Activated CD8-positive, alpha-beta memory T cell treated with anti-CD3 and anti-CD28 coated beads, Interleukin-2, amount 10 ng/mL, durations not matched to agents 7 days and 5 days (primary cell): ENCODE measurements around the gene BNIP3. TPM values are rescaled to one million over a fixed set of nuclear protein-coding genes. Genes with fewer than 3 reads are reported as not detected.
A peak's percentile ranks its signal among the peaks of the same experiment; 100 is the strongest.

Experiments used
- ATAC-seq: fragments of 150-1000 bp; cut with Tn5 transposase; one replicate; pipeline ENCODE4 v1.10.0; 2021; ENCODE audit warnings: moderate library complexity
- CTCF ChIA-PET: fragments of 350-600 bp; sonication (Branson Sonifier 250); formaldehyde crosslinking; loops from one replicate; lab custom pipeline; 2021; ENCODE audit warnings: antibody characterized with exemption; lab: Charles Lee
- DNase-seq: peaks from one replicate; pipeline ENCODE4 v3.0.0-alpha.2; 2020
- H3K27ac Mint-ChIP-seq: one replicate; pipeline ENCODE4 v1.8.0; 2021; ENCODE audit warnings: mild to moderate bottlenecking, mixed read lengths
- H3K27me3 Mint-ChIP-seq: one replicate; pipeline ENCODE4 v1.8.0; 2021; ENCODE audit warnings: mixed read lengths
- H3K36me3 Mint-ChIP-seq: one replicate; pipeline ENCODE4 v1.8.0; 2021; ENCODE audit warnings: mild to moderate bottlenecking, mixed read lengths
- H3K4me1 Mint-ChIP-seq: one replicate; pipeline ENCODE4 v1.8.0; 2021; ENCODE audit warnings: mixed read lengths
- H3K4me3 Mint-ChIP-seq: one replicate; pipeline ENCODE4 v1.8.0; 2021; ENCODE audit warnings: mild to moderate bottlenecking, moderate library complexity, mixed read lengths
- H3K9me3 Mint-ChIP-seq: one replicate; pipeline ENCODE4 v1.8.0; 2022; ENCODE audit warnings: low read depth, mixed read lengths
- total RNA-seq, 2 experiments: library from RNA; stranded (reverse); gene quantifications; one replicate each; pipeline ENCODE4 v1.2.3, GENCODE V29; 2021

BNIP3 gene
- total RNA-seq, 2 experiments from 2014 or later = 21.9 to 39.2 TPM

GRCh38 chr10:131936736-131937135 lies 45.0 kb downstream of the BNIP3 start:
- ATAC-seq = no peak
- CTCF ChIA-PET = interaction anchor here (0.6 kb wide), 1 partner anchor 86 kb away, joined by 3 read pairs; no protein-coding TSS in a partner anchor

DNA sequence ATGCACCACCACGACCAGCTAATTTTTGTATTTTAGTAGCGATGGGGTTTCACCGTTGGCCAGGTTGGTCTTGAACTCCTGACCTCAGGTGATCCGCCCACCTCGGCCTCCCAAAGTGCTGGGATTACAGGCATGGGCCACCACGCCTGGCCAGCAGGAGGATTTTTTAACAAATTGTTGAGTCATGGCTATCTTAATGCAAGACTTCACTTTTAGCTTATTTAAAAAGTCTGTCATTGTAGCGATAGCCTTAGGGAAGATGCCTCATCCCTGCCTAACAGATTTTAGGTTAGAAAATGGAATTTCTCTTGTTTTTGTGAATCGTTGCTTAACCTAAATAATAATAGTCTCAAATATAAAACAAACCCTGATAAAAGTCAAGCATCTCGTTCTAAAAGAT lies 45.4 kb downstream of the BNIP3 start:
- H3K27me3 Mint-ChIP-seq = no peaks in the 10 kb centered on the region
- H3K4me1 Mint-ChIP-seq = peaks cover 23% of the 10 kb centered on the region
- CTCF ChIA-PET = no interaction called here
- no peak for DNase-seq
- no peak overlapping the region for H3K27ac Mint-ChIP-seq
- no peak overlapping the region for H3K4me3 Mint-ChIP-seq
- ATAC-seq = no peak
- H3K9me3 Mint-ChIP-seq = no peaks in the 10 kb centered on the region
- peaks cover 19% of the 10 kb centered on the region for H3K36me3 Mint-ChIP-seq

More at GRCh38 chr10:131936736-131937135, 45.0 kb downstream of the BNIP3 start:
- Mint-ChIP-seq H3K27me3 (no peaks in the 10 kb centered on the region), H3K4me1 (peaks cover 19% of the 10 kb centered on the region), H3K36me3 (peaks cover 21% of the 10 kb centered on the region), H3K27ac (no peak overlapping the region), H3K9me3 (no peaks in the 10 kb centered on the region), H3K4me3 (no peak overlapping the region)
- DNase-seq = no peak

DNA sequence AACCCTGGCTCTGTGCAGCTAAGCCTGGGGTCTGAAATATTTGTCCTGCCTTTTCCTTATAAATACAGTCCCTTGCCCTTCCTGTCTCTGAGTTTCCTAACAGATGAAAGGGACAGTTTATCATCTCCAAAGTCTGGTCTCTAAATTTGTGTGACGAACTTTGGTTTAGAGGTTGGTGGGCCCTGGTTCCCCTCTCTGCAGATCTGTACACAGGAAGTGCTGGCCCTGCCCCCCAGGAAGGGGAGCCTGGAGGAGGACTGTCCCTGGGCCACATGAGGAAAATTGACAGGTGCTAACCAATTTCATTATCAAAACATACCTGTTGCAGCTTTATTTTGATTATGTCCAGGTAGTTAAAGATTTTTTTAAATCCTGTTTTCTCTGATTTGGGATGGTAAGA lies 46.5 kb downstream of the BNIP3 start:
- CTCF ChIA-PET = interaction anchor here (1.1 kb wide), 1 partner anchor 36 kb away, joined by 4 read pairs; no protein-coding TSS in a partner anchor
- no peak for ATAC-seq
- no peak for DNase-seq
- H3K4me3 Mint-ChIP-seq = no peak overlapping the region
- H3K27me3 Mint-ChIP-seq = no peaks in the 10 kb centered on the region
- peaks cover 12% of the 10 kb centered on the region for H3K36me3 Mint-ChIP-seq
- peaks cover 32% of the 10 kb centered on the region for H3K4me1 Mint-ChIP-seq
- H3K27ac Mint-ChIP-seq = peak overlapping the region; percentile 46
- H3K9me3 Mint-ChIP-seq = no peaks in the 10 kb centered on the region

GRCh38 chr10:131934769-131935168 lies 47.0 kb downstream of the BNIP3 start:
- H3K36me3 Mint-ChIP-seq = peaks cover 11% of the 10 kb centered on the region
- H3K4me3 Mint-ChIP-seq = no peak overlapping the region
- H3K27me3 Mint-ChIP-seq = no peaks in the 10 kb centered on the region
- DNase-seq (no peak), ATAC-seq (no peak)
- H3K27ac Mint-ChIP-seq = peak overlapping the region; percentile 46
- CTCF ChIA-PET = interaction anchor here (1.1 kb wide), 1 partner anchor 35 kb away, joined by 4 read pairs; no protein-coding TSS in a partner anchor
- peaks cover 37% of the 10 kb centered on the region for H3K4me1 Mint-ChIP-seq
- no peaks in the 10 kb centered on the region for H3K9me3 Mint-ChIP-seq

- H3K27ac Mint-ChIP-seq = no peak overlapping the region
- no peaks in the 10 kb centered on the region for H3K27me3 Mint-ChIP-seq
- ATAC-seq (no peak), DNase-seq (no peak)
- H3K36me3 Mint-ChIP-seq = peaks cover 11% of the 10 kb centered on the region
- no peaks in the 10 kb centered on the region for H3K9me3 Mint-ChIP-seq
- peaks cover 47% of the 10 kb centered on the region for H3K4me1 Mint-ChIP-seq
- no peak overlapping the region for H3K4me3 Mint-ChIP-seq
- CTCF ChIA-PET = no interaction called here
These were observed 48.0 kb downstream of the BNIP3 start for GRCh38 chr10:131933696-131934086.

DNA sequence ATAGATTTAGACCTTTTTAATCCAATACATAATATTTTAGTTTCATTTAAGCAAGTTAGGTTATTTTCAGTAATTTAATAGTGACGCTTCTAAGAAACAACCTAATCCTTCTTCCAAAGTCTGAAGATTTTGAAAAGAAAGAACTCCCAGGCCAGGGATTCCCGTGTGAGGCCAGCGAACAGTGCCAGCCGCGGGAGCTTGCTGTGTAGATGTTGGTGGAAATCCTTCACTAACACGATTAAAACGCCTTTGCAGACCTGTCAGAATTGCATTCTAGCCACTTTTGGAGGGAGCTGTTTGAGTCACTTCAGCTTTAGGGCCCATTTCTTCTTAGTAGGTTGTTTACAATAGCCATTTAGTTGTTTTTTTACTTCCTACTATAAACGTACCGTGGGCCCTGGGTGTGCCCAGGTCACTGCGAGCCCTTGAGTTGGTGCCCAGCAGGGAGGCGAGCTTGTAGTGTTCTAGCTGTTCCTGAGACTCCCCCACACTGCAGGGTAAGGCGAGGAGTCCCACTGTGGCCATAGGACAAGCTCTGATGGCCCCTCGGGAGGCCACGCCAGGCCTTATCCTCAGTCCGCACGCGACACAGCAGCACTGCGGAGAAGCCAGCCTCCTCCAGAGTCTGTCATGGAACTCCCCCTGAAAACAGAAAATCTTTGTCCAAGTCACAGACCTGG lies 48.6 kb downstream of the BNIP3 start:
- Mint-ChIP-seq H3K27me3 (no peaks in the 10 kb centered on the region), H3K27ac (no peak overlapping the region), H3K9me3 (no peaks in the 10 kb centered on the region), H3K4me1 (peaks cover 52% of the 10 kb centered on the region), H3K4me3 (no peak overlapping the region), H3K36me3 (peaks cover 7% of the 10 kb centered on the region)
- ATAC-seq = no peak
- CTCF ChIA-PET = no interaction called here
- no peak for DNase-seq

DNA sequence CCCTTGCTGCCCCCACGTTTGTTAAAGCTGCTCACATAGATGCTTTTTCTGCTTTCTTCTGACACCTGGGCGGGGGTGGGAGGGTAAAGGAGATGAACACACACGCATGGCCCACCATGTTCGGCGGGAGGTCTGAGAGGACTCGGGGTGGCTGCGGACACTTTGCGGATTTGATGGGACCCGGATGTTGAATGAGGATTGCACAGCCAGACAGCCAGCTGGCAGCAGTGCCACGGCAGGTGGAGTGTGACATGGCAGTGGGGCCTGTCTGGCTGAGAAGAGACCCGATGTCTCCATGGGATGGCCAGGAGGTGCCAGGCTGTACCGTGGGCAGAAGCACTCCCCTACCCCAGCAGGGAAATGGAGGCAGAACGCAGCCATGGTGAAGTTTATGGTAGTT lies 49.7 kb downstream of the BNIP3 start:
- CTCF ChIA-PET = no interaction called here

GRCh38 chr10:131930586-131931330 lies 51.0 kb downstream of the BNIP3 start:
- Mint-ChIP-seq H3K27me3 (no peaks in the 10 kb centered on the region), H3K27ac (peak overlapping the region; percentile 1), H3K4me3 (no peak overlapping the region), H3K9me3 (no peaks in the 10 kb centered on the region), H3K36me3 (peaks cover 13% of the 10 kb centered on the region), H3K4me1 (peaks cover 68% of the 10 kb centered on the region)
- ATAC-seq (no peak), DNase-seq (no peak)
- CTCF ChIA-PET = no interaction called here

More for the DNA sequence above, 49.7 kb downstream of the BNIP3 start:
- DNase-seq (no peak), ATAC-seq (no peak)
- Mint-ChIP-seq H3K27ac (no peak overlapping the region), H3K4me1 (peaks cover 63% of the 10 kb centered on the region), H3K27me3 (no peaks in the 10 kb centered on the region), H3K9me3 (no peaks in the 10 kb centered on the region), H3K36me3 (peaks cover 7% of the 10 kb centered on the region), H3K4me3 (no peak overlapping the region)

DNA sequence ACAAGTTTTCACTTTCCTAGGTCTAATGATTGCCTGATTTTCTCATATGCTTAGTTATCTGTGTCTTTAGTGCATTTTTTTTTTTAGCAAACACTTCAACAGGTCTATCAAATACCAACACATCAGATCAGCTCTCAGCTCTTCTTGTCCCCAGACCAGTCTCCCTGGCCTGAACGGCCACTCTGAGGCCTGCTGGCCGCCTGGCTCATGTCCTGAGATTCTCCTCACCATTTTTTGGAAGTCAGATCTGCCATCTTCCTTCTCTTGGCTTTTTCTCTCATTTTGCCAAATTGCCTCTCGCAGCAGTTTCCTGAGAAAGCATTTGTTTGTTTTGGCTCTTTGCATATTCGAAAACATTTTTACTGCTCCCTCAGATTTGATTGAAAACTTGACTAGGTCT lies 51.6 kb downstream of the BNIP3 start:
- no peak overlapping the region for H3K27ac Mint-ChIP-seq
- peaks cover 1% of the 10 kb centered on the region for H3K9me3 Mint-ChIP-seq
- peaks cover 19% of the 10 kb centered on the region for H3K36me3 Mint-ChIP-seq
- DNase-seq = no peak
- no peaks in the 10 kb centered on the region for H3K27me3 Mint-ChIP-seq
- CTCF ChIA-PET = no interaction called here
- peaks cover 70% of the 10 kb centered on the region for H3K4me1 Mint-ChIP-seq
- no peak for ATAC-seq
- H3K4me3 Mint-ChIP-seq = no peak overlapping the region

DNA sequence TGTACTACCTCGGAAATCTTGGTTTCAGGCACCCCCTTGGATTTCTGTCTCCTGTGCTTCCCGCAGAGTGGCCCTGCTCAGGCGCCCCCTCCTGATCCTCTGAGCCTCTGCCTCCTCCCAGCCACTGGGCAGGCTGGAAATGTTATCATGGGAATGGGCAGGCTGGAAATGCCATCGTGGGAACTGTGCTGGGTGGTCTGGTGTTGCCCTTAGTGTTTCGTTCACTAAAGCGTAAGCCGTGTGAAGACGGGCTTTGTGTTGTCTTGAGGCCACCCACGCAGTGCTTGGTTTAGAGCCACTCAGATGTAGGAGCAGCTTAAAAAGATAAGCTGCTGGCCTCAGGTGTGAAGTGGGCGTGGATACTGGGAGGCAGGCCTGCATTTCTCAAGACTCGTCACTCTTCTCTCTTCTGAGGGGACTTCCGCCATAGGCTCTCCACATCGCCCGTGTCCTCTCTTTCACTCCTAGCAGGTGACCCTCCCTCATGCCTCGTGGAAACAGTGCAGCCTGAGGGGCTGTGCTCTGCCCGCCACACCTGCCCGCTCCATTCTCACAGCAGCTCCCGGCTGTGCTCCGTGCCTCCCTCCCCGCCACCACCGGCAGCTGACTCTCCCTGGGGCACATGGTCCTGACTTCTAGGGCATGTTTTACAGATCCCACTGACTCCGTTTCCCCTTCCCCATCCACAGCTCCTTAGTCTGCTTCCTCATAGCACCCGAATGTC lies 52.4 kb downstream of the BNIP3 start:
- H3K4me3 Mint-ChIP-seq = no peak overlapping the region
- H3K4me1 Mint-ChIP-seq = peaks cover 65% of the 10 kb centered on the region
- H3K27ac Mint-ChIP-seq = no peak overlapping the region
- no peak for ATAC-seq
- no peaks in the 10 kb centered on the region for H3K27me3 Mint-ChIP-seq
- DNase-seq = no peak
- H3K9me3 Mint-ChIP-seq = peaks cover 5% of the 10 kb centered on the region
- H3K36me3 Mint-ChIP-seq = peaks cover 23% of the 10 kb centered on the region
- CTCF ChIA-PET = interaction anchor here (1.3 kb wide), 1 partner anchor 43 kb away, joined by 3 read pairs; no protein-coding TSS in a partner anchor

DNA sequence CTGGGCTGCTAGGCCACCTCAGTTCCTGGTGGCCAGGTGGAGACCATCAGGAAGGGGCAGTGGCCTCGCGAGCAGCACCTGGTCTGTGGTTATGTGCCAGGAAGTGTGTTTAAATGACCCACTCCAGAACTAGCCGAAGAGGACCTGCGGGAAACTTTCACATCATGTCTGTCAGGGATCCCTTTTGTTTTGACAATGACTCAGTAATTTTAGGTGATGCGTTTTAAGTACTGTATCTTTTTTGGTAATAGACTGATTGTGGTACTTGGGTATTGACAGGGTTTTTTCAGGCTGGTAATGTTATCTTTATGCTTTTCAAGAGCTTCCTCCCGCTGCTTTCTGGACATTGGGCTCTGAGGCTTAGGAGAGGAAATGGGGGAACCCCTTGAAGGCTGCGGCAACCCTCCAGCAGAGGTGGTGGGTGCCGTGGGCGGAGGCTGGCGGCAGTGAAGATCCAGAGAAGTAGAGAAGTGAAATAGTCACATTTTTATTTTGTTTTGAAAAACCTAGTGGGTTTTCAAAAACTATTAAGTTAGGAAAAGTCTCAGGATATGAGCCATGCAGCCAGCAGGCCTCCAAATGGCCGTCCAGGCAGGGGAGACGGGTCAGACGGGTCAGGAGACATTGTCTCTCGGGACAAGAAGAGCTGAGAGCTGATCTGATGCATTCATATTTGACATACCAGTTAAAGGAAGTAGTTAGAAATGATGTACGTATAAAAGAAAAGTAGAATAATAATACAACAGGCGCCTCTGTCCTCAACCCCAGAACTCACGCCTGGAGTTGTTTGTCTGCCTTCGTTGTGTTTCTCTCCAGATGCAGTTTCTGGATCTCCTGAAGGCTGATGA lies 53.3 kb downstream of the BNIP3 start:
- Mint-ChIP-seq H3K27ac (peak overlapping the region; percentile 77), H3K4me1 (peaks cover 62% of the 10 kb centered on the region)
- DNase-seq = peak; percentile 69

DNA sequence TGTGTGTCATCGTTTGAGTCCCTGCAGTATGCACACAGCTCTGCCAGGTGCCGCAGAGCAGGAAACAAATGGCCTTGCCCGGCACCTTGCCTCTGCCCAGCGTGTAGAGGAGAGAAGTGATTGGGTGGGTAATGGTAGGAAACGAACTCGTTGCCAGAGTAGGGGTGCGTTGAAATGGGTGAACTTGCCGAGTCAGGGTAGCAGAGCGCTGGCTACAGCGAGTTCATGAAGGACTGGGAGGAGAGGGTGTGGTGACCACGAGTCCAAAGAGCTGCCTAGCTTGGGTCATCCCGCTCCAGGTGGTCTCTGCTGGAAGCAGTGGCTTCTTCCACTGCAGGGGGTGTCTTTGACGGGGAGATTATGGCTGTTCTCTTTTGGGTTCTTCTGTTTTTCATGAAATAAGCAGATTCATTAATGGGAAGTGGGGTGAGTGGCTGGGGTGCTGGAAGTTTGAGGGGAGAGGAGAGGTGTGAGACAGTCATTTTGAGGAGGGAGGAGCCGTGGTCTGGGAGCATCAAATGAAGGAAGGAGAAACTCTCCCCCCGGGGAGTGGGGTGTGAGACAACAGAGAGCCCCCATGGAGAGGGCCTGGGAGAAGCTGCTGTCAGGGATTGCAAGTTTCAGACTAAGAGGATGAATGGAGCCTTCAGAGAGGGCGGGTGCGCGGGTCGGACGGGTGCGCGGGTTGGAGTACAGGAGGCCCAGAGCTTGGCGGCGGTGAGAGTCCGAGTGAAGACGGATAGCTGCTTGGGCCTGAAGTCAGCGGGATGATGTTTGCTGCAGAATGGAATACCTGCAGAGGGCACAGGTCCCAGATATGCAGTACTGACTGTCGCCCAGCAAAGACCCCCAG lies 54.8 kb downstream of the BNIP3 start:
- Mint-ChIP-seq H3K36me3 (peaks cover 32% of the 10 kb centered on the region), H3K27ac (peak overlapping the region; percentile 3), H3K27me3 (no peaks in the 10 kb centered on the region), H3K4me3 (no peak overlapping the region), H3K4me1 (peaks cover 59% of the 10 kb centered on the region), H3K9me3 (peaks cover 5% of the 10 kb centered on the region)
- DNase-seq (no peak), ATAC-seq (peak; percentile 24)
- CTCF ChIA-PET = interaction anchor here (1.2 kb wide), 1 partner anchor 24 kb away, joined by 3 read pairs; no protein-coding TSS in a partner anchor

More for the DNA sequence above, 53.3 kb downstream of the BNIP3 start:
- ATAC-seq = peak; percentile 70
- H3K27me3 Mint-ChIP-seq = no peaks in the 10 kb centered on the region
- CTCF ChIA-PET = interaction anchor here (1.3 kb wide), 1 partner anchor 43 kb away, joined by 3 read pairs; no protein-coding TSS in a partner anchor
- H3K36me3 Mint-ChIP-seq = peaks cover 26% of the 10 kb centered on the region
- peaks cover 5% of the 10 kb centered on the region for H3K9me3 Mint-ChIP-seq
- H3K4me3 Mint-ChIP-seq = peak overlapping the region; percentile 1
